Measurements from ENCODE around the gene TCF3.
"Not testable (repeated sequence)": the region's sequence is repeated elsewhere in the genome, so short reads cannot be mapped to it uniquely, and the experiment has no call there.

TCF3 gene

DNA sequence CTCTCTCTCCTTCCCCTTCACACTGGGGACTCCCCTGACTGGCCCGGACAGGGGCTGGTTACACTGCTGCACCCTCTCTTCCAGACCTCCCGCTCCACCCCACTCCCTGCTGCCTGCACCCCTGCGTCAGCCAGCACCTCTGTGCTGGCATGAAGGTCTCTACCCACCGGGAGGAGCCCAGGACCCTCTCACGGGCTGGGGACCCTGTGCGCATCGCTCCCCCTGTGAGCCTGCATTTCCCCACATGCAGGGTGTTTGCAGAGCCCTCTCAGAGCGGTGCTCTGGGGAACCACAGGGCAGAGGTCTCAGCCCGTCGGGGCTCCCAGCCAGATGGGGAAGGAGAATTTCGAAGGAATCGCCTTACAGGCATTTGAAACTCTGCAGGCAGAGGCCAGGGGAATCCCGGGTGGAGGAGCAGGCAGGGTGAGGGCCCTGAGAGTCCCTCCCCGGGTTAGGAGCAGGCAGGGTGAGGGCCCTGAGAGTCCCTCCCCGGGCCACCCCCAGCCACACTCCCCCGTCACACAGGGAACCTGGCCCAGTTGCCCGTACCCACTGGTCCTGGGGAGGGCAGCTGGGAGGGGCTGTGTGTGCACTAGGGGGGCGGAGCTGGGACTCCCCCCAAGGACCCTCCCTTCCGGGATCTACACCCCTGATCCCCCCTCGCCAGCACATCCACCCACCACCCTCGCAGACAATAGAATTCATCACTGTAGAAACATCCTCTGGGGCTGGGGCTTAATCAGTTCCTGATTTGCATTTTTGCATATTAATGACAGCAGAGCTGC is 16.3 kb upstream of the TCF3 start:
- no peak for TF ChIP-seq JUND (IDR thresholded peaks at IDR 0.05; ENCODE audit: low read depth)
- DNase-seq (ENCODE audit: low read depth in 1 of 2, low spot score in 1 of 2) = no peak

DNA sequence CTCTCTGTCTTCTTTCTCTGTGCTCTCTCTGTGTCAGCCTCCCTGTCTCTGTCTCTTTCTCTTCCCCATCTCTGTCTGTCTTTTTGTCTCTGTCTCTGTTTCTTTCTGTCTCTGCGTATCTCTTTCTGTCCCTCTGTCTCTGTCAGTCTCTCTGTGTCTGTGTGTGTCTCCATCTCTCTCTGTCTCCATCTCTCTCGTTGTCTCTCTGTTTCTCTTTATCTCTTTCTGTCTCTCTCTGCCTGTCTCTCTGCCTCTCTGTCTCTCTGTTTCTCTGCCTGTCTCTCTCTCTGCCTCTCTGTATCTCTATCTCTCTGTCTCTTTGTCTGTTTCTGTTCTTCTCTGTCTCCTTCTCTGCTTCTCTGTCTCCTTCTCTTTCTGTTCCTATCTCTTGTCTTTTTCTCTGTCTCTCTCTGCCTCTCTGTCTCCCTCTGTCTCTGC is 15.7 kb upstream of the TCF3 start:
- in situ Hi-C loops (cut with HindIII; ENCODE audit: low pct_unique_long_range_greater_than_20kb, low sequenced_read_pairs) = no loop called here
- DNase-seq (ENCODE audit: low read depth in 1 of 2, low spot score in 1 of 2) = no peak
- TF ChIP-seq JUND (IDR thresholded peaks at IDR 0.05; ENCODE audit: low read depth) = no peak

More for the DNA sequence above, 16.3 kb upstream of the TCF3 start:
- in situ Hi-C loops (cut with HindIII; ENCODE audit: low pct_unique_long_range_greater_than_20kb, low sequenced_read_pairs) = no loop called here

DNA sequence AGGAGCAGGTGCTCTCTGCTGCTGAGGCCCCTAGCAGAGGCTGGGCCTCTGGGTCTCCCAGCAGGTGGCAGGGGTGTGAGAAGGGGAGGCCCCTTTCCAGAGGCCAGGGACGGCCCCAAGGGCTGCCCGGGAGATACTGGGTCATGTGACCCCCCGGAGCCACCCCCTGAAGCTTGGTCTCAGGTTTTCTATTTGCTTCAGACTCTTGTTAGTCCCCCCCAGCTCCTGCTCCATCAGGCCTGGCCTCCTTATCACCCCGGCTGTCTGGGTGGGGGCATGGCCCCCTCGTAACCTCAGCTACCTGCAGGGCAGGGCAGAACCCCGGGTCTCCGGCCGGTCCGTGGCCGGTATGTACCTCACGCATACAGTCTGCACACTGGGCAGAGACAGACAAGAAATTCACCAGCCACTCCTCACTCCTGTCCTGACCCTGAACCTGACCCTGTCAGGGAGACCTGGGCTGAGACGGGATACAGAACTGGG is 13.2 kb upstream of the TCF3 start:
- in situ Hi-C loops (cut with HindIII; ENCODE audit: low pct_unique_long_range_greater_than_20kb, low sequenced_read_pairs) = no loop called here
- DNase-seq (ENCODE audit: low read depth in 1 of 2, low spot score in 1 of 2) = no peak
- TF ChIP-seq JUND (IDR thresholded peaks at IDR 0.05; ENCODE audit: low read depth) = no peak

DNA sequence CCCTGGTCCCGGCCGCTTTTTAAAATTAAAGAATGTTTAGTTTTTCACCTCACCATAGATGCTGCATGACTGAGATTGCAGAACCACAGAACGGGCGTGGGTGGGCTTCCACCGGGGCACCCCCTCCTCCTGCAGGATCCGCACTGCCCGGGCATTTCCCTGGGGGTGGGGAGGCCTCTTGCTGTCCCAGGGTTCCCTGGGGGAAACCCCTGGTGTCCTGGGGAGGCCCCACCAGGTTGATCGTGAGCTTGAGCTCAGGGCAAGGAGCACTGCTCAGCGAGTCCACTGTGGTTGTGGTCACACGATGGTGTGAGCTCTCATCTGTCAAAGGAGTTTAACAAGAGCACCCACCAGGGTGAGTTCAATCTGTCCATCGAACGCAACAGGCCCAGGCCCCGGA is 11.4 kb upstream of the TCF3 start:
- no peak for DNase-seq (ENCODE audit: low read depth in 1 of 2, low spot score in 1 of 2)
- in situ Hi-C loops (cut with HindIII; ENCODE audit: low pct_unique_long_range_greater_than_20kb, low sequenced_read_pairs) = no loop called here
- no peak for TF ChIP-seq JUND (IDR thresholded peaks at IDR 0.05; ENCODE audit: low read depth)

DNA sequence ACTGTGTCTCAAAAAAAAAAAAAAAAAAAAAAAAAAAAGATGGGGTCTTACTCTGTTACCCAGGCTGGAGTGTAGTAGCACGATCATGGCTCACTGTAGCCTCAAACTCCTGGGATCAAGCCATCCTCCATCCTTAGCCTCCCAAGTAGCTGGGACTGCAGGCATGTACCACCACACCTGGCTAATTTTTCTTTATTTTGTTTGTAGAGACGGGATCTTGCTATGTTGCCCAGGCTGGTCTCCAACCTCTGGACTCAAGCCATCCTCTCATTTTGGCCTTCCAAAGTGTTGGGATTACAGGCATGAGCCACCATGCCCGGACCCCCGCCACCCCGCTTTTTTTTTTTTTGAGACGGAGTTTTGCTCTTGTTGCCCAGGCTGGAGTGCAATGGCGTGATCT is 10.8 kb upstream of the TCF3 start:
- in situ Hi-C loops (cut with HindIII; ENCODE audit: low pct_unique_long_range_greater_than_20kb, low sequenced_read_pairs); DNase-seq (ENCODE audit: low read depth in 1 of 2, low spot score in 1 of 2): not testable (repeated sequence)

DNA sequence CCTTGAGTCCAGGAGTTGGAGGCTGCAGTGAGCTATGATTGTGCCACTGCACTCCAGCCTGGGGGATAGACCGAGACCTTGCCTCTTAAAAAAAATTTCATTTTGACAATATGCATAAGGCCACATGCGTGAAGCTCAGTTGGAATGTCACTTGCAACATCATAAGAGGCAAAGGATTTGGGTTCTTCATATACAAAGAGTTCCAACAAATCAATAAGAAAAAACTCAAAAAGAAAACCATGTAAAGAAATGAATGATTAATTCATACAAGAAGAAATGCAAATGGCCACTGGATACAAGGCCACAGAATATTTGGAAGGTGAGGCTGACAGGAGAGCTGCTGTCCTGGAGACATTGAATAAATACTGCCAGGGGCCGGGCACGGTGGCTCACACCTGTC is 9.6 kb upstream of the TCF3 start:
- in situ Hi-C loops (cut with HindIII; ENCODE audit: low pct_unique_long_range_greater_than_20kb, low sequenced_read_pairs) = no loop called here
- DNase-seq (ENCODE audit: low read depth in 1 of 2, low spot score in 1 of 2) = no peak
- TF ChIP-seq JUND (IDR thresholded peaks at IDR 0.05; ENCODE audit: low read depth) = no peak

DNA sequence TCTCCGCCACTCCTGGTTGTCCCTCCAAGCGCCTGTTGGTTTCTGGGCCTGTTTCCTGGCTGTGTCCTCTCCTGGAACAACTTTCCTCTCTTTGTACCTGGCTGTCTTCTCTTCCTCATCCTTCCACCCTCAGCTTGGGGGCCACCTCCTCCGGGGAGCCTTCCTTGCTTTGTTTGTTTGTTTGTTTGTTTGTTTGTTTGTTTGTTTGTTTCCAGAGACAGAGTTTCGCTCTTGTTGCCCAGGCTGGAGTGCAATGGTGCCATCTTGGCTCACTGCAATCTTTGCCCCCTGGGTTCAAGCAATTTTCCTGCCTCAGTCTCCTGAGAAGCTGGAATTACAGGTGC is 6.6 kb upstream of the TCF3 start:
- in situ Hi-C loops (cut with HindIII; ENCODE audit: low pct_unique_long_range_greater_than_20kb, low sequenced_read_pairs) = no loop called here
- no peak for DNase-seq (ENCODE audit: low read depth in 1 of 2, low spot score in 1 of 2)
- no peak for TF ChIP-seq JUND (IDR thresholded peaks at IDR 0.05; ENCODE audit: low read depth)

DNA sequence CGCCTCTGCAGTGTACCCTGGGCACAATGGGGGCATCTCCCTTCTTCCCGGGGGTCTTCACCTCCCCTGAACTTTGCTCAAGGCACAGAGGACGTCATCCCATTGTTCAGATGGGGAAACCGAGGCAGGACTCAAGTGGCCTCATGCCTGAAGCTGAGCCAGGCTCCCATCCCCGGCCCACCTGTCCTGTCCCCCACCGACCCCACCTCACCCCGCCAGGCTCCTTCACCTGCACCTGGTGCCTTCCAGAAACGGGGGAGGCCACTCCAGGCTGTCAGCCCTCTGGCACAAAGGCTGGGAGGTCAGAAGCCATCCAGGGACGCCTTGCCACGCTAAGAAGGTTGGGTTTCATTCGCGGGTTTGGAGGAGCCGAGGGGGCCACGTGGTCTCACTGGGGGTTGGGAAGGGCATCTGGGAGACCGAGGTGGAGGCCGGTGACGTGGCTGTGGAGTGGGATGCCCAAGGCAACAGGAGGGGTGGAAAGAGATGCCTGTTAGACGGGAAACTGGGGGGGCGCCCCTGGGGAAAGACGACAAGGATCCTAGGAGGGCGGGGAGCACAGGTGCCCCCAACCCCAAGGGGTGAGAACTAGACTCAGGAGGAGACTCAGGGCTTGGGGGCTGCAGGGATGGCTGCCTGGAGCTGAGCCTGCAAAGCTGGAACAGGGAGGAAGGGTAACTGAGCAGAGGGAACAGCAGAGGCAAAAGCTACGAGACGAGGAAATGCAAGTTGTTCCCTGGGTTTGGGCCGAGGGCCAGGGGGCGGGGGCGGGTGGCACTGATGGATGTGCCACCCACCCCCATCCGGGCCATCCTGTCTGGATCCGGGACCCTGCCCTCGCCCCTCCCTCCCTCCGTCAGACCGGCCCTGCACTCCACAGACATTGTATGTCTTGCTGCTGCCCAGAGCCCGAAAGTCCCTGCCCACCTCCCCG is 6.0 kb upstream of the TCF3 start:
- peak in 1 of 2 experiments; percentile 22 for DNase-seq (ENCODE audit: low read depth in 1 of 2, low spot score in 1 of 2)
- no peak for TF ChIP-seq JUND (IDR thresholded peaks at IDR 0.05; ENCODE audit: low read depth)
- in situ Hi-C loops (cut with HindIII; ENCODE audit: low pct_unique_long_range_greater_than_20kb, low sequenced_read_pairs) = no loop called here

DNA sequence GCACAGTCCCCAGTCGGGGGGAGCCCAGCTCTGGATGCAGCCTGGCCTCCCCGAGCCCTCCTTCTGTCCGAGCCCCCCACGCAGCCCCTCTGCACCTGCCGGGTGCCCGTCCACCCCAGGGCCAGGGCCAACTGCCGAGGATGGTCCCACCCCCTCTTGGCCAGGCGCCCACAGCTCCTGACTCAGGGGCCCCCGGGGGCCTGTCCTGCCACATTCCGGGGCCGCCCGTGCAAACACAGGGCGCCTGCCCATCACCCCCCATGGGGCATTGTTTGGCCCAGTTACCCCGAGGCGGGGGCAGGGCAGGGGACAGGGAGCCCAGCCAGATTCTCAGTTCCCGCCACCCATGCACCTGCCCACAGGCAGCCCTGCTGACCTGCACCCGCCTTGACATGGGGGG is 5.3 kb upstream of the TCF3 start:
- in situ Hi-C loops (cut with HindIII; ENCODE audit: low pct_unique_long_range_greater_than_20kb, low sequenced_read_pairs) = no loop called here
- peak; percentile 52 to 89 for DNase-seq (ENCODE audit: low read depth in 1 of 2, low spot score in 1 of 2)
- TF ChIP-seq JUND (IDR thresholded peaks at IDR 0.05; ENCODE audit: low read depth) = no peak; the same call in 1 of the 2 replicates

DNA sequence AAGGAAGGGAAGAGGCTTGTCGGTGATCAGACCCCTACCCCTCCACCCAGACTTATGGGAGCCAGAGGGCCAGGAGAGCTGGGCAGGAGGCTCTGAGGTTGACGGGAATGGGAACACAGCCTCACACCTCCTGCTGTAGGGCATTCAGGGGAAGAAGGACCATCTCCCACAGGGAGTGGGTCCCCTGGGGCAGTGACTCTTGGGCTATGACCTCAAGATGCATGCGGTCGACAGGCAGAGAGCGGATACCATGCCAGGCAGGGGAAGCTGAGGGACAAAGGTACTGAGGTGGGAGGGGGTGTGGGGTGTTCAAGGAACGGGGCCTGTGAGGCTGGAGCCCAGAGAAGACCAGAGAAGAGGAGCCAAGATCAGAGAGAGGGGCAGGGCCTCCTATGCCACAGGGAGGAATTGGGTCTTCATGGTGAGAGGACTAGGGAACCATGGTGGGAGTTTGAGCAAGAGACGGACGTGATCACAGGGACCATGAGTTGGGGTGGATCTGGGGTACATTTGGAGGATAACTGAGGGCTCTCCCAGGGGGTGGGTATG is 4.6 kb upstream of the TCF3 start:
- in situ Hi-C loops (cut with HindIII; ENCODE audit: low pct_unique_long_range_greater_than_20kb, low sequenced_read_pairs) = no loop called here
- no peak for DNase-seq (ENCODE audit: low read depth in 1 of 2, low spot score in 1 of 2)
- no peak for TF ChIP-seq JUND (IDR thresholded peaks at IDR 0.05; ENCODE audit: low read depth)

DNA sequence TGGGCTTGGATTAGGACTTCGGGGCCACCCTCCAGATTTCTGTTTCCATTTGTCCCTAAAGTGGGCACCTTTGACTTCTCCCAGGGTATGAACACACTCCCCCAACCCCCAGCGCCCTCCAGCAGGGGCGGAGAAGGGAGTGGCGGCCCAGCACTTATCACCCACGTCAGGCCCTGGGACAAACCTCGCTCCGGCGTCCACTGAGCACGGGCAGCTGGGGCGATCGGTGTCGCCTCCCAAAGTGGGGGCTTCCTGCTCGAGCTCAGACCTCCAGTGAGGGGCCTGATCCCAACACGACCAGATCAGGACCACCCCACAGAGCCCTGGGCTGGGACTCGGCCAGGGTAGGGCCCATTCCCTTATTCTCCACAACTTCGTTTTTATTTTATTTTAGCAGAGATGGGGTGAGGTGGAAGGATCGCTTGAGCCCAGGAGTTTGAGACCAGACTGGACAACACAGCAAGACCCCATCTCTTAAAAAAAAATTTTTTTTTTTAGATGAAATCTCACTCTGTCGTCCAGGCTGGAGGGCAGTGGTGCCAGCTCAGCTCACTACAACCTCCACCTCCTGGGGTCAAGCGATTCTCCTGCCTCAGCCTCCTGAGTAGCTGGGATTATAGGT is 3.7 kb upstream of the TCF3 start:
- TF ChIP-seq JUND (IDR thresholded peaks at IDR 0.05; ENCODE audit: low read depth) = no peak
- in situ Hi-C loops (cut with HindIII; ENCODE audit: low pct_unique_long_range_greater_than_20kb, low sequenced_read_pairs) = no loop called here
- no peak for DNase-seq (ENCODE audit: low read depth in 1 of 2, low spot score in 1 of 2)

DNA sequence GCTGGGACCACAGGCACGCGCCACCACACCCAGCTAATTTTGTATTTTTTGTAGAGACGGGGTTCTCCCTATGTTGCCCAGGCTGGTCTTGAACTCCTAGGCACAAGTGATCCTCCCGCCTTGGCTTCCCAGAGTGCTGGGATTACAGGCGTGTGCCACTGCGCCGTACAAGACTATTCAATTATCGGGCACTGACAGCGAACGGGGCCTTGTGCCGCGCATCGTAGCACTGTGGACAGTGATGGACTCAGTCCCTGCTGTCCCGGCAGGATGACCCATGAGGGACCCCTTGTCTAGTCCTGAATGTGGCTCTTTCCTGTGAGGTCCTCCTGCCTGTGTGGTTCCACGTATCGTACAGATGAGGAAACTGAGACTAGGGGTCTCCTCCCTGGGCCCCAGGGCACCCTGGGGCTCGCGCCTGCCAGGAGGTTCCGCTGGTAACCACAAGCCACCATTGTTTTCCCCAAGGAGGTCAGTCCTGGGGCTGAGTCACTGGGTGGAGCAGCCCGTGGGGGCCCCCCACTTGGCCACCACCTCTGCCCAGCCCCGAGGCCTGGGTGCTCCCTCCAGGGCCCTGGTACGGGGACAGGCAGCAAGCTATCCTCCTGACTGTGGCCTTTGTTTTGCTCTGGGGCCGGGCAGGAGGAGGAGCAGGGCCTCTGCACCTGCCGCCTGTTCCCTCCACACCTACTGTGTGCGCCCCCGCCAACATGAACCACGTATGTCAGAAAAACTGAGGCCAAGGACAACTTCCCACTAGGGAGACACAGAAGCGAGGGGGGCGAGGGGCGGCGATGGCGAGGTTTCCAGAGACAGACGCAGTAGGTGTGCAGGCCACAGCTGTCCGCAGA is 2.9 kb upstream of the TCF3 start:
- in situ Hi-C loops (cut with HindIII; ENCODE audit: low pct_unique_long_range_greater_than_20kb, low sequenced_read_pairs) = no loop called here
- DNase-seq (ENCODE audit: low read depth in 1 of 2, low spot score in 1 of 2) = no peak

More for the DNA sequence above, 2.9 kb upstream of the TCF3 start:
- TF ChIP-seq JUND (IDR thresholded peaks at IDR 0.05; ENCODE audit: low read depth) = no peak

Data from T47D (cell line).